Adrenal gland (tissue), 5 donors: ENCODE results near the gene RUBCN.

ENCODE experiments used
- CTCF ChIP-seq, 6 experiments: fragments of 450-650 bp in 4 of 6; fragments of 200-600 bp in 2 of 6; sonication (generic) in 1 of 6; IDR thresholded peaks; 1 replicate in 5 of 6; 2 replicates in 1 of 6; pipeline versions ENCODE4 v1.5.1 to v1.8.0; 2016 to 2021; ENCODE audit warnings: antibody characterized with exemption in 6 of 6, mild to moderate bottlenecking in 2 of 6, moderate library complexity in 1 of 6
- POLR2A ChIP-seq, 2 donors: fragments of 450-650 bp; IDR thresholded peaks; one replicate each; pipeline ENCODE4 v1.6.1; 2017; ENCODE audit warnings: antibody characterized with exemption in 2 of 2, mild to moderate bottlenecking in 2 of 2, moderate library complexity in 1 of 2
- donor health status: DM: no; HTN: no; CAD: no.

- TF ChIP-seq CTCF (IDR thresholded peaks at IDR 0.05) (no peak), POLR2A (IDR thresholded peaks at IDR 0.05) (no peak)
Observed at GRCh38 chr3:197685546-197685945, 51.2 kb downstream of the RUBCN start.
